ENCODE measurements around the gene UHMK1.
A peak's percentile ranks its signal among the peaks of the same experiment; 100 is the strongest.
"Not testable (repeated sequence)": the region's sequence is repeated elsewhere in the genome, so short reads cannot be mapped to it uniquely, and the experiment has no call there.

The UHMK1 gene, protein sequence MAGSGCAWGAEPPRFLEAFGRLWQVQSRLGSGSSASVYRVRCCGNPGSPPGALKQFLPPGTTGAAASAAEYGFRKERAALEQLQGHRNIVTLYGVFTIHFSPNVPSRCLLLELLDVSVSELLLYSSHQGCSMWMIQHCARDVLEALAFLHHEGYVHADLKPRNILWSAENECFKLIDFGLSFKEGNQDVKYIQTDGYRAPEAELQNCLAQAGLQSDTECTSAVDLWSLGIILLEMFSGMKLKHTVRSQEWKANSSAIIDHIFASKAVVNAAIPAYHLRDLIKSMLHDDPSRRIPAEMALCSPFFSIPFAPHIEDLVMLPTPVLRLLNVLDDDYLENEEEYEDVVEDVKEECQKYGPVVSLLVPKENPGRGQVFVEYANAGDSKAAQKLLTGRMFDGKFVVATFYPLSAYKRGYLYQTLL

DNA sequence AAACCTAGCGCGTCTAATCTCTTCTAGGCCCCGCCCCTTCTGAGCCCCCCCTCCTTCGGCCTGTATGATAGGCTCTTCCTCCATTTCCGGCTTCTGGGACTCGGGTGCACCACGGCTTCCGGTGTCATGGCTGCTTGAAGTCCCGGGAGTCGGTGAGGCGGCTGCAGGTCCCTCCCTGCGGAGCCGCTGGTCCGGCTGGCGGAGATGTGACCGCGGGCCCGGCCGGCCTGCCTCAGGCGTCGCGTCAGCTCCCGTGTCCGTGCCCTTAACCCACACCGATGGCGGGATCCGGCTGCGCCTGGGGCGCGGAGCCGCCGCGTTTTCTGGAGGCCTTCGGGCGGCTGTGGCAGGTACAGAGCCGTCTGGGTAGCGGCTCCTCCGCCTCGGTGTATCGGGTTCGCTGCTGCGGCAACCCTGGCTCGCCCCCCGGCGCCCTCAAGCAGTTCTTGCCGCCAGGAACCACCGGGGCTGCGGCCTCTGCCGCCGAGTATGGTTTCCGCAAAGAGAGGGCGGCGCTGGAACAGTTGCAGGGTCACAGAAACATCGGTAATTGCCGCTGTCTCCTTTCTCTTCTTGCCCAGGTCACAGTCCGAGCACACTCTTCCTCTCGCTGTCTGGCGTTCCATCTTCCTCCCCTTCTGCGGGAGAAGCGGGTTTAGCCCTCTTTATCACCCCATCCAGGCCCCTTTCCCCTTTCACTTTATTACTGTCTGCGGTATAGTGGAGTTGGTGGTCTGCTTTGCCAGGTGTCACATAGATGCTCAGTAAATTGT, at the start of gene UHMK1:
TSS of gene UHMK1 (plus strand) at position 96 of the 773 bp plus-strand sequence. CDS start at position 279, 183 bp downstream.
- DNase-seq (ENCODE audit: extremely low read depth, low read depth), result peak; percentile 73
- no peak for TF ChIP-seq CTCF (IDR thresholded peaks at IDR 0.05; ENCODE audit: low read depth, low read length)

DNA sequence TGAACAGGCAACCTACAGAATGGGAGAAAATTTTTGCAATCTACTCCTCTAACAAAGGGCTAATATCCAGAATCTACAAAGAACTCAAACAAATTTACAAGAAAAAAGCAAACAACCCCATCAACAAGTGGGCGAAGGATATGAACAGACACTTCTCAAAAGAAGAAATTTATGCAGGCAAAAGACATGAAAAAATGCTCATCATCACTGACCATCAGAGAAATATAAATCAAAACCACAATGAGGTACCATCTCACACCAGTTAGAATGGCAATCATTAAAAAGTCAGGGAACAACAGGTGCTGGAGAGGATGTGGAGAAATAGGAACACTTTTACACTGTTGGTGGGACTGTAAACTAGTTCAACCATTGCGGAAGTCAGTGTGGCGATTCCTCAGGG, 43.3 kb upstream of the UHMK1 start:
- not testable (repeated sequence) for DNase-seq (ENCODE audit: extremely low read depth, low read depth)

DNA sequence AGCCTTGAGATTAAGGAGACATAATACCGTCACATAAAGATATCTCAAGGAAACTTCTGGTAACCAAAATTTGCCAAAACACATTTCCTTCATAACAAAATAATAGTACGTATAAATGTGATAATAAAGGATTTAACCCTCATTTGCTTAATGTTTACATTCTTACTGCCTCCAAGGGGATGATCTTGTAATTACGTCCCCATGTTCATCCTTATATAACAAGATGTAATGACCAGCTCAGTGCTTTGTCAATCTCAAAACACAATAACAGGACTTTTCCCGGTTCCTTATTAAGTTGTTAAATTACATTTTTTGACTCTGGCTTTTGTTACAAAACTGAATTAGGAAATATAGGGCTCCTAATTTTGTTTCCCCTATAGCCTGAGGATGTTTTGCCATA, 41.3 kb upstream of the UHMK1 start:
- no peak for TF ChIP-seq CTCF (IDR thresholded peaks at IDR 0.05; ENCODE audit: low read depth, low read length)
- no peak for DNase-seq (ENCODE audit: extremely low read depth, low read depth)

- no peak for DNase-seq (ENCODE audit: extremely low read depth, low read depth)
- no peak for TF ChIP-seq CTCF (IDR thresholded peaks at IDR 0.05; ENCODE audit: low read depth, low read length)
Measured at GRCh38 chr1:162458236-162458635, 39.4 kb upstream of the UHMK1 start.

DNA sequence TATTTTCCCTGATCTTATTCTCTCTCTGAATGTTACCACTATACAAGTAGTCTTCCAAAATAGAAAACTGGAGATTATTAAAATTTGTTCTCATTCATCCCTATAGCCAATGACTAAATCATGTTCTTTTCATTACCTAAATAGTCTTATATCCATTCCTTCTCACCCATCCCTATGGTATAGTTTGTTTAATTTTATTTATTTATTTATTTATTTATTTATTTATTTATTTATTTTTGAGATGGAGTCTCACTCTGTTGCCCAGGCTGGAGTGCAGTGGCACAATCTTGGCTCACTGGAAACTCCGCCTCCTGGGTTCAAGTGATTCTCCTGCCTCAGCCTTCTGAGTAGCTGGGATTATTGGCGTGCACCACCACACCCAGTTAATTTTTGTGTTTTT, 35.2 kb upstream of the UHMK1 start:
- not testable (repeated sequence) for DNase-seq (ENCODE audit: extremely low read depth, low read depth)

GRCh38 chr1:162463021-162463420, 34.6 kb upstream of the UHMK1 start:
- no peak for DNase-seq (ENCODE audit: extremely low read depth, low read depth)
- no peak for TF ChIP-seq CTCF (IDR thresholded peaks at IDR 0.05; ENCODE audit: low read depth, low read length)

- TF ChIP-seq CTCF (IDR thresholded peaks at IDR 0.05; ENCODE audit: low read depth, low read length), result no peak
- DNase-seq (ENCODE audit: extremely low read depth, low read depth), result no peak
Measured at GRCh38 chr1:162466797-162467196, 30.8 kb upstream of the UHMK1 start.

DNA sequence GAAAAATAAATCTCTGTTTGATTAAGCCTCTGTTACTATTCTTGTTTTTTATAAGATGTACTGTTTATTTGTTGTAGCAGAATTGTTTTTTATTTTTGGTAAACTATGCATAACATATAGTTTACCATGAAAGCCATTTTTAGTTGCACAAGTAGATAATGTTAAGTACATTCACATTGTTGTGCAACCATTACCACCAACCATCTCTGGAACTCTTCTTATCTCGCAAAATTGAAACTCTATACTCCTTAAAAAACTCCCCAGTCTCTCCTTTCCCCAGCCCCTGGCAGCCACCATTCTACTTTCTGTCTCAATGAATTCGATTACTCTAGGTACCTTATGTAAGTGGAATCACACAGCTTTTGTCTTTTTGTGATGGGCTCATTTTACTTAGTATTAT, 27.4 kb upstream of the UHMK1 start:
- no peak for DNase-seq (ENCODE audit: extremely low read depth, low read depth)

More for the DNA sequence above, 27.4 kb upstream of the UHMK1 start:
- no peak for TF ChIP-seq CTCF (IDR thresholded peaks at IDR 0.05; ENCODE audit: low read depth, low read length)
